ENCODE data around the gene DNAJC21. TPM values are rescaled to one million over a fixed set of nuclear protein-coding genes. Genes with fewer than 3 reads are reported as not detected.

DNAJC21 gene
- total RNA-seq, 4 donors from 2014 or later, result 24.8 to 51.9 (median 32.0) TPM

GRCh38 chr5:34991486-34992238, 62.3 kb downstream of the DNAJC21 start:
- 71% methylated on average over 2 of the region's 2 CpGs for WGBS, 2 donors
- no peak overlapping the region for H3K27ac ChIP-seq
- intact Hi-C loops (cut with DNase I), result no loop called here
- TF ChIP-seq POLR2A (IDR thresholded peaks at IDR 0.05) (no peak), CTCF (IDR thresholded peaks at IDR 0.05) (no peak)
- H3K4me3 ChIP-seq, result no peak overlapping the region
- no peaks in the 10 kb centered on the region for H3K4me1 ChIP-seq
- H3K27me3 ChIP-seq, result peaks cover 0 to 5% (median 0%) of the 10 kb centered on the region in 4 donors
- DNase-seq, result no peak
- H3K36me3 ChIP-seq, result no peaks in the 10 kb centered on the region
- peaks cover 0 to 10% (median 6%) of the 10 kb centered on the region in 3 donors for H3K9me3 ChIP-seq

GRCh38 chr5:34993951-34994350, 64.6 kb downstream of the DNAJC21 start:
- no peak for TF ChIP-seq CTCF (IDR thresholded peaks at IDR 0.05)
- TF ChIP-seq POLR2A (IDR thresholded peaks at IDR 0.05), result no peak
- intact Hi-C loops (cut with DNase I), result no loop called here
- DNase-seq, result no peak
- 74 to 84% methylated on average over 8 of the region's 8 CpGs for WGBS, 2 donors
- no peak overlapping the region for H3K4me3 ChIP-seq
- no peaks in the 10 kb centered on the region for H3K4me1 ChIP-seq
- H3K27me3 ChIP-seq, result peaks cover 0 to 6% (median 0%) of the 10 kb centered on the region in 4 donors
- H3K27ac ChIP-seq, result no peak overlapping the region
- H3K9me3 ChIP-seq, result no peaks in the 10 kb centered on the region
- H3K36me3 ChIP-seq, result no peaks in the 10 kb centered on the region

- Histone ChIP-seq H3K4me3 (no peak overlapping the region), H3K4me1 (no peaks in the 10 kb centered on the region), H3K27ac (no peak overlapping the region), H3K9me3 (no peaks in the 10 kb centered on the region), H3K36me3 (no peaks in the 10 kb centered on the region), H3K27me3 (peaks cover 0 to 6% (median 0%) of the 10 kb centered on the region in 4 donors)
- intact Hi-C loops (cut with DNase I), result loop anchor here (5.0 kb wide), 1 partner anchor 519 kb away; no protein-coding TSS in a partner anchor
- DNase-seq, result no peak
- TF ChIP-seq CTCF (IDR thresholded peaks at IDR 0.05) (no peak), POLR2A (IDR thresholded peaks at IDR 0.05) (no peak)
- WGBS, 2 donors, result 70 to 77% methylated on average over 2 of the region's 2 CpGs
These were observed 66.9 kb downstream of the DNAJC21 start for GRCh38 chr5:34996261-34996660.

- Histone ChIP-seq H3K27me3 (peaks cover 0 to 15% (median 0%) of the 10 kb centered on the region in 4 donors), H3K4me1 (no peaks in the 10 kb centered on the region), H3K4me3 (no peak overlapping the region), H3K36me3 (no peaks in the 10 kb centered on the region), H3K27ac (no peak overlapping the region), H3K9me3 (no peaks in the 10 kb centered on the region)
- 53 to 57% methylated on average over 6 of the region's 6 CpGs for WGBS, 2 donors
- DNase-seq, result no peak
- TF ChIP-seq POLR2A (IDR thresholded peaks at IDR 0.05), result no peak
- TF ChIP-seq CTCF (IDR thresholded peaks at IDR 0.05), result no peak
- intact Hi-C loops (cut with DNase I), result loop anchor here (5.0 kb wide), 1 partner anchor 521 kb away; no protein-coding TSS in a partner anchor
These were observed 68.9 kb downstream of the DNAJC21 start for GRCh38 chr5:34998058-34998789.

- TF ChIP-seq POLR2A (IDR thresholded peaks at IDR 0.05) (no peak), CTCF (IDR thresholded peaks at IDR 0.05) (no peak)
- peaks cover 0 to 36% (median 0%) of the 10 kb centered on the region in 4 donors for H3K27me3 ChIP-seq
- 49 to 75% methylated on average over 3 of the region's 3 CpGs for WGBS, 2 donors
- H3K36me3 ChIP-seq, result no peaks in the 10 kb centered on the region
- no peak overlapping the region for H3K4me3 ChIP-seq
- no peak overlapping the region for H3K27ac ChIP-seq
- no peaks in the 10 kb centered on the region for H3K4me1 ChIP-seq
- no peak for DNase-seq
- intact Hi-C loops (cut with DNase I), result no loop called here
- H3K9me3 ChIP-seq, result no peaks in the 10 kb centered on the region
These were observed 72.5 kb downstream of the DNAJC21 start for GRCh38 chr5:35001842-35002241.

Measured in esophagus squamous epithelium (tissue), 5 donors.